HG03558 (cell line): ENCODE results near the gene AMIGO1.

Source experiments
- ATAC-seq: cut with Tn5 transposase; IDR thresholded peaks from one replicate; pipeline ENCODE4 v1.9.1; 2021; ENCODE audit warnings: moderate number of reproducible peaks; ENCODE audit not compliant: unreplicated experiment; ENCODE audit errors: extremely low read depth

AMIGO1 gene

DNA sequence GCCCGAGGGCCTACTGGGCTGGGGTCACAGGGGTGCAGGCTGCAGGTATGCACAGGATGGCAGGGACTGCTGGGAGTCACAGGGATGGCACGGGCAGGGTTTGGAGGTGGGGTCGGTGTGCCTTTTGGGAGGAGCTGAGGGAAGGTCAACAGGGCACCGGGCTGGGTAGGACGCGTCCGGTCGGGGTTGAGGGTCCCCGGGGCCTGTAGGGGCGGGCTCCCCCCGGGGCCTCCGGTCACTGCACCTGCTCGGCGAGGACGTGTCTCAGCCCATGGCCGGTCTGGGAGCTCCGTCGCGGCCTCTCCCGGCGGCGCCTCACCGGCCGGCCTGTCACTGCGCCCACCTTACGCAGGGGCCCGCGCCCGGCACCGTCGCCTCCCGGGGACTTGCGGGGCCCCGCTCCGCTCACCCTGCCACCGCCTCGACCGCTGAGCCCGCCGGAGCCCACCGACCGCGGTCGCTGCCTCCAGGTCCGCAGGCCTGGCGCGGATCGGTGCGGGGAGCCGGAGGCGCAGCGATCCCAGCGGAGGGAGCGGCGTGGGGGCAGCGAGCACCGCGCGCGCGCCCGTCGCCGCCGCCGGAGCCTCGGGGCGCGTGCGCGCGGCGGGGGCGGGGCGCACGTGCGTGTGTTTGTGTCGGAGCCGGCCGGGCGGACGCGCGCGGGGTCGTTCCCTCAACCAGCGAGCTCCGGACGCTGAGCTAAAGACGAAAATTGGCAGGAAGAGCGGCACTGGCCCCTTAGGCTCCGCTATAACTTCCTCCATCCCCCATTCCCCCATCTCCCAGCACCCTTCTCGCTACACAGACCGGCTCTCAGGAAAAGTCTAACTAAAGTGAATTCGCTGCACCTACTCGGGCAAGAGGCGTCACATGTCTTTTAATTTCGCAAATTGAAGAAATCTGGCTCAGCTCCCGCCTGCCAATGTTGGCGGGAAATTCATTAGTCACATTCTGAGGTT is at the start of gene AMIGO1:
Gene AMIGO1, minus strand, starts transcription at position 552 of the 959 bp plus-strand sequence. CDS start 815 bp downstream, outside the sequence.
- ATAC-seq: no peak

DNA sequence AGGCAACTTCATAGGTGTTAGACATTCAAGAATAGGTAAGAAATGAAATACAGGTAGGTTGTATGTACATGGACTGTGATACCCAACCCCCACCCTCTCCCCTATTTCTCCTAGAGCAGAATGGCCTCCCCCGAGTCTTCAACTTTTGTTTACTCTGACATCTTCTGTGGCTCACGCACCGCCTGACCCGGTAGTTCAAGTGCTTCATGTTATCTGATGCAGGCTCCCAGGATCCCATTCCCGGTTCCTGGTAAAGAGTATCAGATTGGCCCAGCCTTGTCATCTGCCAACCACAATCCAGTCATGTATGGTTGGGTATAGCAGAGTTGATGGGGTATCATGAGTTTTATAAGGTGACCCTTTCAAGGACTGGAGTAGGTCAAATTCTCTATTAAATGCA is 48.0 kb upstream of the AMIGO1 start:
- ATAC-seq: no peak

DNA sequence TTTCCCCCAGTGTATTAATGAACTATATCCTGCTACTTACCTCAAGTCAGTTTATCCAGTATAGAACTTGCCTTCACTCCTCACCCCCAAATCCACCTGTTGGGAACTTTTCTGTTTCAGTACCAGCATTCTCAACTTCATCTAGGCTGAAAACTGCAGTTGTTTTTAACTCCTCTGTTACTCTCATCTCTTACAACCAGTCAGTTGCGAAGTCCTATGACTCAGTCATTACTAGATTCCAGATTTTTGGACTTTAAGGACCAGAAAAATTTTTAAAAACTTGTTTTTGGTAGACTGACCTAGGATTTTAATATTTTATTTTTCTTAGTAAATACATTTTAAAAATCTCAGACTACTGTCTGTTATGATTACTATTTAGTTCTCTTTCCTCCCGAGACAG is 47.0 kb upstream of the AMIGO1 start:
- ATAC-seq: no peak

DNA sequence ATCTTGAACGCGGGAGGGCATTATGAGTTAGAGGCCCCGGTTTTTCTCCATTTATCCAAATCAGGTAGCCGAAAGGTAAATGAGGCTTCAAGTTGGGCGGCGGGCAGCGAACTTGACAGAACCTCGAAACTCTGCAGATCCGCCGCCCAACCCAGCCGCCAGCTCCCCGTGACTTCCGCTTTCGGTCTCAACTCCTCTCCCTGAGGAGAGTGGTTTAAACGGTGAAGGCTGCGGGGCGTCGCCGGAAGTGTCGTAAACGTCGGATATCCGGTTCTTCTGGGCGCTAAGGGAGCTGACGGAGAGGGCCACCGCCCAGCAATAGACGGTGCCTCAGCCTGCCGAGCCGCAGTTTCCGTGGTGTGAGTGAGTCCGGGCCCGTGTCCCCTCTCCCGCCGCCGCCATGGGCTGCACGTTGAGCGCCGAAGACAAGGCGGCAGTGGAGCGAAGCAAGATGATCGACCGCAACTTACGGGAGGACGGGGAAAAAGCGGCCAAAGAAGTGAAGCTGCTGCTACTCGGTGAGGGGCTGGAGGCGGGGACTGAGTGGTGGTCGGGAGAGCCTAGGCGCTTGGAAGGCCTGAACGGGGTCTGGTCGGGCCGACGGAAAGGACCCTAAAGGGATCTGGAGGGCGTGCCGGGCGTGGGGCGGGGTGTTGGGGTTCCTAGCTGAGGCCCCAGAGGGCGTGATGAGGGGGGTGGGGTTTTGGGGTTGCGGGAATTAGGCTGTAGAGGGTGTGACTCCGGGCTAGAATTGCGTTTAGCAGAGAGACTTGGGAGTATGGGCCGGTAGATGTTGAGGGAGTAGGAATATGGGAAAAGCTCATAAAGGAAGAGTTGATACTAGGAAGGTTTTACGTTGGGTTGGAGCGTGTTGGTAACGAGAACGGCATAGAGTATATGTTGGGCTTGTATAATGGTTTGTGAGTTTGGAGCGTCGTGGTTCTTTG is 39.1 kb upstream of the AMIGO1 start, which contains the start of gene GNAI3:
Gene GNAI3, plus strand, starts transcription at position 295 of the 947 bp plus-strand sequence. Its CDS starts 106 bp downstream, at position 401.
- peak; percentile 36 for ATAC-seq

GRCh38 chr1:109547463-109548320 is 38.2 kb upstream of the AMIGO1 start:
- no peak for ATAC-seq

DNA sequence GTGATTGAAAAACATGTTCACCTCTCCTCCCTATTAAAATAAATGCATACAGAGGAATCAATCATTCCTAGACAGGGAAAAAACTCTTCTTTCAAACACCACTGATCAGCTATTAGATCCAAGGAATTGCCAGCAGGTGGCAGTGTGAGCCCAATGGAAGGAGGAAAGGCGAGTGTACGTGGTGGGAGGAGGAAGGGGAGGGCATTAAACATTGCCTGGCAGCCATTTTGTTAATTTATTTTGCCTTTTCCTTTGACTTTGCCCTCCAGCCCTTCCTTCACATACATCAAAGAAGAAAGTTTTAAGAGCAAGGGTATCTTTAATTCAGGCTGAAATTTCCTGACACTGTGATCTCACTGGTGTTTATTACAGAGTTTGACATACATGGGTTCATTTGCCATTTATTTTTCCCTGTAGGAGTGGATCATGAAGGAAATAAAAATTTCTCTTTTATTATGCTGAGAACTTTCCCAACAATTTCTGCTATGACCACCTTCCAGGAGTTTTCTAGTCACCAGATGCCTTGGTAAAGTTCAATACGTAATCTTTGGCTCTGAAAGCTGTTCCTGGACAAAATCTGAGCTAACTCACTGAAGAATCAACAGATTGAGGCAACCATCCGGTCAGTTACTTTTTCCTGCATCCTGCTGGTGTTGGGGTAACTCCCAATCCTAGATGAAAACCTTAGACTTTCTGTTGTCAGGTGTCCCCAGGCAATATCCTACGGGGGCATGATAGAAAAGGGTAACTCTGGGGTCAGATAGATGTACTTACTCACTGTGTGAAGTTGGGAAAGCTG is 37.0 kb upstream of the AMIGO1 start:
- peak; percentile 38 for ATAC-seq

GRCh38 chr1:109543988-109544735 is 34.6 kb upstream of the AMIGO1 start:
- ATAC-seq: no peak

- no peak for ATAC-seq
Observed at GRCh38 chr1:109543283-109543987, 33.9 kb upstream of the AMIGO1 start.

DNA sequence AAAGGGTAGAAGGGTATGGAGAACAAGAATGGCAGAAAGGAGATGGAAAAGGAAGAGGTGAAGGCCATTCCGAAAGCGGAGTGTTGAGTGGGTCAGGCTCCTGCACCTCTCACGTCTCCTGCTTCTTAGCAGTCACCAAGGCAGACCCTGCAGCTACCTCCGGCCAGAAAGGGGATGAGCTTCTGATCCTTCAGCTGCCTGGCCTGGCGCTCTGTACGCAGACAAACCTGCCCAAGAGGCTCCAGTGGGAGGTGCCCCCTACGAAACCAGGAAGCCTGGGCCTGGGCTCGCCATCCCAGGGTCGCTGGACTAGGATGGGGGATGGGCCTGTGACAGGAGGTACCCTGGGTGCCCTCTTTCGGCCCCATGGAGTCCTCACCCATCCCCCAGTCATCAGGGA is 33.1 kb upstream of the AMIGO1 start:
- no peak for ATAC-seq

DNA sequence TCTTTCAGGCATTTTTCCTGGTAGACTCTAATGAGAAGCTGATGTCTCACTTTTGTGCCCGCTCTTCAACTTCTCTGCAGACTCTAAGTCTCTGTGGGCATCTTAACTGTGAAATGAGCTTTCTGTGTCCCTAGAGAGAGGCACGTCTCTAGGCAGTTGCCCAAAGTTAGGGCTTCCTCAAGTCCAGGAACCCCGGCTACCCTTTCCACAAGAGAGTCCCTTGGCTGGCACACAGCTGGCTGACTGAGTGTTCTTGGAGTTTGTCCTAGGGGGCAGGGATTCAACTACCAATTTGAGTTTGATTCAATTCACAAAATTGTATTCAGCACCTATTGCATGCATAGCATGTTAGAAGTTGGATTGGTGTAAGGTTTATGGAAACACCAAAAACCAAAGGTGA is 31.6 kb upstream of the AMIGO1 start:
- ATAC-seq: no peak

GRCh38 chr1:109539676-109540075 is 30.1 kb upstream of the AMIGO1 start, which contains the start of gene GPR61:
GPR61 (plus strand) TSS chr1:109539872; CDS start chr1:109543023, 3,151 bp downstream.
- no peak for ATAC-seq

GRCh38 chr1:109538827-109539555 is 29.5 kb upstream of the AMIGO1 start:
- ATAC-seq: no peak

- ATAC-seq: no peak
Observed at GRCh38 chr1:109537450-109538178, 28.1 kb upstream of the AMIGO1 start.

DNA sequence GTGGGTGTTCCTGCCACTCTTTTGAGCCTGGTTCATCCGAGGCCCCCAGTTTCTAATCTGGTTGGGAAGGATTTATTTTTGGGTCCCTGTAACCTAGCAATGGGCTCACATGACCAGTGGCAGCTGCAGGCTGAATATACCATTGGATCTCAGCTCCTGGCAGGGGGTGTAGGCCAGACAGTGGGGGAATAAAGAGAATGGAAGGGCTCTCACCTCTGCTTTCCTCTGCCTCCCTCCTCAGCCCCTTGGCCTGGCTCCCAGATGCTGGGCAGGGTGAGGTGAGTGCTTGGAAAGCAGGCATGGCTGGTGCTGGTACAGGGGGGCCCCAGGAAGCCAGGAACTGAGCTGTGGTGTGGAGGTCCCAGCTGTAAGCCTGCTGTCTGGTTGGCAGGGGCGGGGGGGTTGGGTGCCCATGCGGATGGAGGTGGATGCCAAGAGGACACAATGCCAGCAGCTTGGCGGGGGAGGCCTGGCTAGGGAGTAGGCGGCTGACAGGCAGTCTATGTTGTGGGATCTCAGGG is 26.5 kb upstream of the AMIGO1 start:
- ATAC-seq: no peak

DNA sequence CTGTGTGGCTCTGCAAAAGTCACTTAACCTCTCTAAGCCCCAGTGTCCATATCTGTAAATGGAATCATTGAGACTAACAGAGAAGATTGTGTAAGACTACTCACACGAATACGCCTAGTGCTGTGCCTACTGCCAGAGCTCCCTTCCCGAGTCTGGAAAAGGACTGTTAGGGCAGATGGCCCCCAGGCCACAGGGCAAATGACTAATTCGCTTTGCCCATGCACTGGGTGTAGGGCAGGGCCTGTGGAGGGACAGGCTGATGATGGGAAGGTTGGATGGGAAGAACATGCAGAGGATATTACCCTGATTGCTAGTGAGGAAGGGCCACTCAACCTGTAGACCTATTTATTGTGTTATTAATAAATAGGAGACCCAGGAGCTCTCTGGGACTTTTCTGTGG is 26.0 kb upstream of the AMIGO1 start:
- ATAC-seq: no peak

GRCh38 chr1:109534307-109534858 is 24.9 kb upstream of the AMIGO1 start:
- no peak for ATAC-seq
